Liver (tissue), 9 donors: ENCODE results near the gene YIPF3. TPM values are rescaled to one million over a fixed set of nuclear protein-coding genes. Genes with fewer than 3 reads are reported as not detected.

Experiments
- DNase-seq: peaks from one replicate; pipeline ENCODE4 v3.0.0-alpha.2; 2017; ENCODE audit warnings: low spot score
- H3K27ac ChIP-seq, 2 donors: one replicate each; pipeline ENCODE4 v1.7.0; 2013; ENCODE audit warnings: inconsistent platforms in 2 of 2, low read length in 2 of 2, control low read depth in 1 of 2, low read depth in 1 of 2, mild to moderate bottlenecking in 1 of 2
- H3K27me3 ChIP-seq, 4 donors: one replicate each; pipeline versions ENCODE4 v1.6.1 to v1.7.0; 2013; ENCODE audit warnings: low read length in 3 of 4, inconsistent platforms in 1 of 4, mild to moderate bottlenecking in 1 of 4, moderate library complexity in 1 of 4; ENCODE audit not compliant: control insufficient read depth in 4 of 4, insufficient read depth in 4 of 4
- H3K36me3 ChIP-seq, 4 donors: one replicate each; pipeline versions ENCODE4 v1.6.1 to v1.7.0; 2013; ENCODE audit warnings: low read length in 3 of 4, mild to moderate bottlenecking in 3 of 4, low read depth in 1 of 4, moderate library complexity in 1 of 4; ENCODE audit not compliant: control insufficient read depth in 4 of 4, insufficient read depth in 3 of 4
- H3K4me1 ChIP-seq, 4 donors: one replicate each; pipeline versions ENCODE4 v1.6.1 to v1.7.0; 2013; ENCODE audit warnings: low read length in 3 of 4, mild to moderate bottlenecking in 3 of 4, moderate library complexity in 1 of 4; ENCODE audit not compliant: control insufficient read depth in 4 of 4, insufficient read depth in 4 of 4
- H3K4me3 ChIP-seq, 3 donors: one replicate each; pipeline versions ENCODE4 v1.6.1 to v1.7.0; 2013; ENCODE audit warnings: low read length in 3 of 3, control low read depth in 1 of 3, low read depth in 1 of 3, mild to moderate bottlenecking in 1 of 3
- H3K9ac ChIP-seq, 2 donors: one replicate each; pipeline ENCODE4 v1.7.0; 2013; ENCODE audit warnings: low read length in 2 of 2, mild to moderate bottlenecking in 2 of 2, moderate library complexity in 2 of 2, control low read depth in 1 of 2, low read depth in 1 of 2
- H3K9me3 ChIP-seq, 4 donors: one replicate each; pipeline versions ENCODE4 v1.6.1 to v1.7.0; 2013; ENCODE audit warnings: low read length in 3 of 4; ENCODE audit not compliant: control insufficient read depth in 4 of 4
- ATF3 ChIP-seq: IDR thresholded peaks from 2 replicates; pipeline ENCODE4 v1.6.1; 2016; ENCODE audit warnings: antibody characterized with exemption
- CTCF ChIP-seq: fragments of 150-350 bp; IDR thresholded peaks from 2 replicates; pipeline ENCODE4 v1.5.1; 2017; ENCODE audit warnings: improper control_type of control experiment, low read depth, low read length; ENCODE audit not compliant: missing input control
- EGR1 ChIP-seq, 2 donors: IDR thresholded peaks; 2 replicates each; pipeline ENCODE4 v1.6.1; 2016 to 2018; ENCODE audit warnings: antibody characterized with exemption in 2 of 2, low read depth in 2 of 2
- FOXA1 ChIP-seq: IDR thresholded peaks from 2 replicates; pipeline ENCODE4 v1.6.1; 2016; ENCODE audit warnings: antibody characterized with exemption
- FOXA2 ChIP-seq: IDR thresholded peaks from 2 replicates; pipeline ENCODE4 v1.6.1; 2016; ENCODE audit warnings: antibody characterized with exemption
- GABPA ChIP-seq, 2 donors: IDR thresholded peaks in 1 of 2; conservative IDR thresholded peaks in 1 of 2; 2 replicates each; pipeline ENCODE4 v1.6.1; 2016; ENCODE audit warnings: antibody characterized with exemption in 2 of 2, mild to moderate bottlenecking in 1 of 2, moderate library complexity in 1 of 2
- HNF4G ChIP-seq: IDR thresholded peaks from 2 replicates; pipeline ENCODE4 v1.6.1; 2016; ENCODE audit warnings: antibody characterized with exemption
- JUND ChIP-seq, 2 donors: IDR thresholded peaks; 2 replicates each; pipeline ENCODE4 v1.6.1; 2016; ENCODE audit warnings: antibody characterized with exemption in 2 of 2
- MAX ChIP-seq: IDR thresholded peaks from 2 replicates; pipeline ENCODE4 v1.6.1; 2016; ENCODE audit warnings: antibody characterized with exemption
- NR2F2 ChIP-seq: IDR thresholded peaks from 2 replicates; pipeline ENCODE4 v1.6.1; 2016; ENCODE audit warnings: antibody characterized with exemption
- RAD21 ChIP-seq, 2 donors: IDR thresholded peaks; 2 replicates each; pipeline ENCODE4 v1.6.1; 2016; ENCODE audit warnings: antibody characterized with exemption in 2 of 2, mild to moderate bottlenecking in 2 of 2
- REST ChIP-seq: IDR thresholded peaks from 2 replicates; pipeline ENCODE4 v1.6.1; 2016; ENCODE audit warnings: antibody characterized with exemption, mild to moderate bottlenecking
- RXRA ChIP-seq, 2 donors: IDR thresholded peaks; 2 replicates each; pipeline ENCODE4 v1.6.1; 2017 to 2018; ENCODE audit warnings: antibody characterized with exemption in 2 of 2, mild to moderate bottlenecking in 1 of 2
- SP1 ChIP-seq: IDR thresholded peaks from 2 replicates; pipeline ENCODE4 v1.6.1; 2018; ENCODE audit warnings: antibody characterized with exemption, mild to moderate bottlenecking
- YY1 ChIP-seq: IDR thresholded peaks from 2 replicates; pipeline ENCODE4 v1.6.1; 2016; ENCODE audit warnings: antibody characterized with exemption, mild to moderate bottlenecking
- ZBTB33 ChIP-seq: IDR thresholded peaks from 2 replicates; pipeline ENCODE4 v1.6.1; 2016; ENCODE audit warnings: antibody characterized with exemption
- WGBS: extraction: QIAGEN DNeasy Blood & Tissue Kit; methylation state at CpG from one replicate; pipeline ENCODE4 v1.1.7; 2013; 5-methylcytosine and 5-hydroxymethylcytosine counted together
- polyA plus RNA-seq, 2 donors: library from polyadenylated mRNA; stranded (reverse) in 1 of 2; unstranded in 1 of 2; fragments of 200-250 nt in 1 of 2; fragments of >200 nt in 1 of 2; fragmentation: Nextera tagmentation in 1 of 2; extraction: Ambion mirVana in 1 of 2; gene quantifications; one replicate each; pipeline versions ENCODE4 v1.2.1 to v1.2.3, GENCODE V29; 2013 to 2015
- total RNA-seq, 2 donors: library from RNA; depleted of rRNA; stranded (reverse); fragments of >200 nt; gene quantifications; one replicate each; pipeline ENCODE4 v1.2.3, GENCODE V29; 2014
- donor health status: healthy.
- donor health status: healthy.
- donor health status: healthy.
- donor health status: healthy.
- donor health status: healthy.

YIPF3 gene
- total and polyA plus RNA-seq, 4 donors = 43.8 to 91.9 (median 61.6) TPM

- H3K27ac ChIP-seq = peak overlapping the region; percentile 67 to 80
- DNase-seq = no peak
- peak overlapping the region; percentile 92 to 100 (median 99) for H3K4me3 ChIP-seq
- H3K27me3 ChIP-seq = no peaks in the 10 kb centered on the region
- no peaks in the 10 kb centered on the region for H3K9me3 ChIP-seq
- WGBS = under 1% methylated on average over 10 of the region's 10 CpGs
- no peak for TF ChIP-seq SP1
- no peak for TF ChIP-seq RXRA (IDR thresholded peaks at IDR 0.05)
- TF ChIP-seq REST = no peak
- TF ChIP-seq NR2F2 = no peak
- TF ChIP-seq ATF3 = no peak
- no peak for TF ChIP-seq EGR1 (IDR thresholded peaks at IDR 0.05; ENCODE audit: low read depth in 2 of 2)
- no peak for TF ChIP-seq ZBTB33
- no peak for TF ChIP-seq YY1
- TF ChIP-seq FOXA1 = no peak
- TF ChIP-seq HNF4G = no peak
- no peak for TF ChIP-seq GABPA (IDR thresholded peaks at IDR 0.05 in 1 of 2, conservative IDR thresholded peaks at IDR 0.05 in 1 of 2)
- TF ChIP-seq JUND (IDR thresholded peaks at IDR 0.05) = no peak
- H3K9ac ChIP-seq = peak overlapping the region; percentile 92 to 97
- peaks cover 7 to 45% (median 35%) of the 10 kb centered on the region in 4 donors for H3K36me3 ChIP-seq
- peaks cover 6 to 30% (median 22%) of the 10 kb centered on the region in 4 donors for H3K4me1 ChIP-seq
Measured at GRCh38 chr6:43516367-43516696, 394 bp downstream of the YIPF3 start.

- DNase-seq = no peak
- H3K27me3 ChIP-seq = no peaks in the 10 kb centered on the region
- H3K4me3 ChIP-seq = peak overlapping the region; percentile 92 to 100 (median 99)
- H3K4me1 ChIP-seq = peaks cover 7 to 30% (median 22%) of the 10 kb centered on the region in 4 donors
- 79% methylated on average over 9 of the region's 9 CpGs for WGBS
- peak overlapping the region; percentile 92 to 97 for H3K9ac ChIP-seq
- H3K27ac ChIP-seq = no peak overlapping the region
- TF ChIP-seq RAD21 (IDR thresholded peaks at IDR 0.05) = no peak
- no peak for TF ChIP-seq ATF3
- no peak for TF ChIP-seq GABPA (IDR thresholded peaks at IDR 0.05 in 1 of 2, conservative IDR thresholded peaks at IDR 0.05 in 1 of 2)
- no peak for TF ChIP-seq MAX
- no peak for TF ChIP-seq EGR1 (IDR thresholded peaks at IDR 0.05; ENCODE audit: low read depth in 2 of 2)
- no peak for TF ChIP-seq NR2F2
- no peak for TF ChIP-seq RXRA (IDR thresholded peaks at IDR 0.05)
- TF ChIP-seq CTCF = no peak
- no peak for TF ChIP-seq FOXA1
- TF ChIP-seq YY1 = no peak
- no peak for TF ChIP-seq SP1
- no peak for TF ChIP-seq FOXA2
- no peak for TF ChIP-seq ZBTB33
- peaks cover 7 to 40% (median 31%) of the 10 kb centered on the region in 4 donors for H3K36me3 ChIP-seq
- H3K9me3 ChIP-seq = no peaks in the 10 kb centered on the region
Measured at GRCh38 chr6:43515808-43516207, 918 bp downstream of the YIPF3 start.
